AG04449 (cell line): ENCODE data around the gene SLC25A18.

Experiments
- CTCF ChIA-PET: fragments of 350-600 bp; formaldehyde crosslinking; extraction: SDS; loops from one replicate; lab custom pipeline; 2021; ENCODE audit warnings: antibody characterized with exemption; lab: Yijun Ruan, JAX
- POLR2A ChIA-PET: fragments of 400-600, 350-600 bp; formaldehyde crosslinking; extraction: SDS; loops from one replicate; lab custom pipeline; 2020; ENCODE audit warnings: antibody characterized with exemption, inconsistent platforms; lab: Yijun Ruan, JAX
- DNase-seq: peaks from one replicate; pipeline ENCODE4 v3.0.0-alpha.2; 2010; ENCODE audit warnings: low read depth, low spot score
- H3K4me3 ChIP-seq: 2 replicates; pipeline ENCODE4 v1.5.1; 2011; ENCODE audit warnings: low read depth, mild to moderate bottlenecking, control low read depth, low read length
- TF ChIP-seq, protein P1 (sequence below): IDR thresholded peaks from one replicate; pipeline ENCODE4 v1.5.1; 2011; ENCODE audit warnings: mild to moderate bottlenecking, moderate library complexity, low read length, control low read depth, inconsistent platforms; ENCODE audit not compliant: insufficient read depth; ENCODE audit errors: missing control alignments

Gene SLC25A18

DNA sequence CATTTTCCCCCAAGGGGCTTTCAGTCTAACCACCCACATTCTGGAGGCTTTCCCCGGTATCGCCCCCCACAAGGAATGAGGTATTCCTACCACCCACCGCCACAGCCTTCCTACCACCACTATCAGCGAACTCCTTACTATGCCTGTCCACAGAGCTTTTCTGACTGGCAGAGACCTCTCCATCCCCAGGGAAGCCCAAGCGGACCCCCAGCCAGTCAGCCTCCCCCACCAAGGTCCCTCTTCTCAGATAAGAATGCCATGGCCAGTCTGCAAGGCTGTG, 14.6 kb upstream of the SLC25A18 start:
- POLR2A ChIA-PET = no interaction called here
- H3K4me3 ChIP-seq = no peak overlapping the region
- no peak for DNase-seq
- CTCF ChIA-PET = interaction anchor here (1.3 kb wide), 1 partner anchor 10 kb away, joined by 3 read pairs; no protein-coding TSS in a partner anchor
- TF ChIP-seq, protein P1, sequence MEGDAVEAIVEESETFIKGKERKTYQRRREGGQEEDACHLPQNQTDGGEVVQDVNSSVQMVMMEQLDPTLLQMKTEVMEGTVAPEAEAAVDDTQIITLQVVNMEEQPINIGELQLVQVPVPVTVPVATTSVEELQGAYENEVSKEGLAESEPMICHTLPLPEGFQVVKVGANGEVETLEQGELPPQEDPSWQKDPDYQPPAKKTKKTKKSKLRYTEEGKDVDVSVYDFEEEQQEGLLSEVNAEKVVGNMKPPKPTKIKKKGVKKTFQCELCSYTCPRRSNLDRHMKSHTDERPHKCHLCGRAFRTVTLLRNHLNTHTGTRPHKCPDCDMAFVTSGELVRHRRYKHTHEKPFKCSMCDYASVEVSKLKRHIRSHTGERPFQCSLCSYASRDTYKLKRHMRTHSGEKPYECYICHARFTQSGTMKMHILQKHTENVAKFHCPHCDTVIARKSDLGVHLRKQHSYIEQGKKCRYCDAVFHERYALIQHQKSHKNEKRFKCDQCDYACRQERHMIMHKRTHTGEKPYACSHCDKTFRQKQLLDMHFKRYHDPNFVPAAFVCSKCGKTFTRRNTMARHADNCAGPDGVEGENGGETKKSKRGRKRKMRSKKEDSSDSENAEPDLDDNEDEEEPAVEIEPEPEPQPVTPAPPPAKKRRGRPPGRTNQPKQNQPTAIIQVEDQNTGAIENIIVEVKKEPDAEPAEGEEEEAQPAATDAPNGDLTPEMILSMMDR = no peak

DNA sequence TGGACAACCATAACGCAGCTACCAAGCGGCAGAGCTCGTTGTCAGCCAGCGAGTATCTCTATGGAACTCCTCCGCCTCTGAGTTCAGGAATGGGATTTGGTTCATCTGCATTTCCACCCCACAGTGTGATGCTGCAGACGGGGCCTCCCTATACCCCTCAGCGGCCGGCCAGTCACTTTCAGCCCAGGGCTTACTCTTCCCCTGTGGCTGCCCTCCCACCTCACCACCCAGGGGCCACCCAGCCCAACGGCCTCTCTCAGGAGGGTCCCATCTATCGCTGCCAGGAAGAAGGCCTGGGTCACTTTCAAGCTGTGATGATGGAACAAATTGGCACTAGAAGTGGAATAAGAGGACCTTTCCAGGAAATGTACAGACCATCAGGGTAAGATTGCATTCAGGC, 14.1 kb upstream of the SLC25A18 start:
- POLR2A ChIA-PET = interaction anchor here (0.6 kb wide), 1 partner anchor 136 kb away, joined by 3 read pairs; no protein-coding TSS in a partner anchor
- DNase-seq = no peak
- H3K4me3 ChIP-seq = no peak overlapping the region
- CTCF ChIA-PET = interaction anchor here (1.3 kb wide), 1 partner anchor 10 kb away, joined by 3 read pairs; no protein-coding TSS in a partner anchor
- TF ChIP-seq, protein P1 = no peak

DNA sequence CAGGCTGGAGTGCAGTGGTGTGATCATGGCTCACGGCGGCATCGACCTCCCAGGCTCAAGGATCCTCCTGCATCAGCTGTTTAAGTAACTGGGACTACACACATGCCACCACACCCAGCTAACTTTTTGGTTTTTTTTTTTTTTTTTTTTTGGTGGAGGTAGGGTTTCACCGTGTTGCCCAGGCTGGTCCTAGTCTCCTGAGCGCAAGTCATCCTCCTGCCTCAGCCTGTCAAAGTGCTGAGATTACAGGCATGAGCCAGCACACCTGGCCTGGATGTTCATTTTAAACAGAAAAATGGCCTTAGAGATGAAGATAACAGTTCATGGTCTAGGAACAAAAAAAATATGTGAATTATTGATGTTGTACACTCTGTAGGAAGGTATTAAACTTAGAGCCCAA, 13.6 kb upstream of the SLC25A18 start:
- ChIA-PET POLR2A (interaction anchor here (0.6 kb wide), 1 partner anchor 136 kb away, joined by 3 read pairs; no protein-coding TSS in a partner anchor), CTCF (no interaction called here)
- TF ChIP-seq, protein P1 = no peak
- no peak overlapping the region for H3K4me3 ChIP-seq
- no peak for DNase-seq

DNA sequence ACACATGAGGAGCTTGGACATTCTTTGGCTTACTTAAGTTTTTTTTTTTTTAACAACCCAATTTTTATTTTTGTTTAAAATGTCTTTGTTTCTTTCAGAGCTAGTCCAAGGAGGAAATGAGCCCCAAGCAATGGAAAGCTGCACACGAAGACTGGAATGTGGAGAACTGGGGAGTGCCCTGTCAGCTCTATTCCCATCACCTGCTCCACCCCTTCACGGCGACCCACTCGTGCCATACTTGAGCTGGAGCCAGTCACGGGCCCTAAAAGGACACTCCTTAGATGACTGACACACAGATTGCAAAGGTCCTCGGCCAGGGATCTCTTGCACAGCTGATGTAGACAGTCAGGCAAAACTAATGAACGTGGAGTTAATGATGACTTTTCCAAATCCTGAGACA, 10.6 kb upstream of the SLC25A18 start:
- TF ChIP-seq, protein P1 = no peak
- ChIA-PET CTCF (interaction anchor here (1.0 to 8.2 kb wide), 5 partner anchors 14 to 381 kb away, joined by 3 to 99 read pairs (median 4); no protein-coding TSS in a partner anchor), POLR2A (no interaction called here)
- no peak overlapping the region for H3K4me3 ChIP-seq
- no peak for DNase-seq

DNA sequence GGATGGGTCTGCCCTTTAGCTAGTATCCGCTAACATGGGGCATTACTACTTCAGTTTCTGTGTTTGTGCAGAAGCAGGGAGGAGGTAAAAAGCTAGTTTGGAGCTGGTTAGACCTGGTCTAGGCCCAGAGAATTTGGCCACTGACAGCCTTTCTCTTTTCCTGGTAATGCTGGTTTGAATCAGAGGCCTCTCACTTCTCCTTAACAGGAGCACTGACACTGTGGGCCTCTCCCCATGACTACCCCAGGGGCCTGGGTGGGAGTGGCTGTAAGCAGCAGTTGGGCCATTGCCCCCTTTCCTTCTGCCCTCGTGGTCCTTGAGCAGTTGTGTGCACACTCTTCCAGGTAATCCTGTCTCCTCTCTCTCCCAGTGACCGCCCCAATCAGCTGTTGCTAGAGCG, 8.5 kb upstream of the SLC25A18 start:
- ChIA-PET CTCF (interaction anchor here (1.1 to 8.2 kb wide), 5 partner anchors 18 to 387 kb away, joined by 3 to 99 read pairs (median 12); no protein-coding TSS in a partner anchor), POLR2A (no interaction called here)
- DNase-seq = no peak

DNA sequence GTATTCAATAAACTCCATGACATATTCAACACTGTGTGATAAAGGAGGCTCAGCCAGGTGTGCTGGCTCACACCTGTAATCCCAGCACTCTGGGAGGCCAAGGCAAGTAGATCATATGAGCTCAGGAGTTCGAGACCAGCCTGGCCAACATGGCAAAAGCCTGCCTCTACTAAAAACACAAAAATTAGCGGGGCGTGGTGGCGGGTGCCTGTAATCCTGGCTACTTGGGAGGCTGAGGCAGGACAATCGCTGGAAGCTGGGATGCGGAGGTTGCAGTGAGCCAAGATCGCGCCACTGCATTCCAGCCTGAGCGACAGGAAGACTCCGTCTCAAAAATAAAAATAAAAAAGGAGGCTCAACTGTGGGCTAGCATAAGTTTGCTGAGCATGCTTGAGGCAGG, 4.1 kb upstream of the SLC25A18 start:
- CTCF ChIA-PET = interaction anchor here (0.6 to 8.2 kb wide), 32 partner anchors 7 to 519 kb away, joined by 3 to 99 read pairs (median 4); partner anchors contain the start of gene PEX26
- no peak for DNase-seq
- no peak overlapping the region for H3K4me3 ChIP-seq
- POLR2A ChIA-PET = no interaction called here
- TF ChIP-seq, protein P1 = no peak

More for the DNA sequence above, 8.5 kb upstream of the SLC25A18 start:
- TF ChIP-seq, protein P1 = no peak
- no peak overlapping the region for H3K4me3 ChIP-seq
